Right cardiac atrium (tissue), 5 donors: ENCODE results near the gene ATXN1. TPM values are rescaled to one million over a fixed set of nuclear protein-coding genes. Genes with fewer than 3 reads are reported as not detected.

Experiments used
- ATAC-seq, 2 donors: fragments of 200-7000 bp; cut with Tn5 transposase; one replicate each; pipeline versions ENCODE4 v1.8.0 to v1.9.1; 2020; ENCODE audit warnings: moderate library complexity in 2 of 2, mild to moderate bottlenecking in 1 of 2
- DNase-seq, 3 donors: peaks; one replicate each; pipeline ENCODE4 v3.0.0-alpha.2; 2020
- H3K27ac ChIP-seq: one replicate; pipeline ENCODE4 v1.5.1; 2013; ENCODE audit warnings: mild to moderate bottlenecking, low read length, control low read depth, moderate library complexity
- H3K27me3 ChIP-seq: one replicate; pipeline ENCODE4 v1.6.1; 2013; ENCODE audit not compliant: control insufficient read depth, insufficient read depth
- H3K4me1 ChIP-seq: one replicate; pipeline ENCODE4 v1.6.1; 2013; ENCODE audit warnings: low read length; ENCODE audit not compliant: control insufficient read depth, insufficient read depth
- H3K4me3 ChIP-seq: one replicate; pipeline ENCODE4 v1.5.1; 2013; ENCODE audit warnings: low read length, control low read depth
- H3K9me3 ChIP-seq: one replicate; pipeline ENCODE4 v1.6.1; 2013; ENCODE audit warnings: low read length; ENCODE audit not compliant: control insufficient read depth
- WGBS: extraction: QIAGEN DNeasy Blood & Tissue Kit; methylation state at CpG from one replicate; pipeline ENCODE4 v1.1.7; 2013; 5-methylcytosine and 5-hydroxymethylcytosine counted together
- intact Hi-C, 4 donors: fragments of 100-400 bp; cut with DNase I; formaldehyde crosslinking; loops; one replicate each; pipeline versions ENCODE4 v1.11.0 to v1.14.0; 2022 to 2023
- polyA plus RNA-seq: library from polyadenylated mRNA; stranded (reverse); fragments of 200-250 nt; gene quantifications from one replicate; pipeline ENCODE4 v1.2.3, GENCODE V29; 2013
- total RNA-seq, 4 donors: library from RNA; stranded (reverse); fragmentation: NEBNext Ultra II Directional; extraction: Animal tissue kit (Norgen Biotek cat#: 25700); gene quantifications; one replicate each; pipeline ENCODE4 v1.2.1, GENCODE V29; 2021
- donor health status: healthy with polysubstance abuse.
- donor health status: DM: no; HTN: yes; CAD: no.
- donor health status: DM: no; HTN: no; CAD: no.
- donor health status: DM: no; HTN: yes; CAD: no; lungs with severe emphysema.
- donor health status: DM: yes; HTN: yes; CAD: no.

The ATXN1 gene
- total and polyA plus RNA-seq, 5 donors = 11.8 to 50.7 (median 47.6) TPM

DNA sequence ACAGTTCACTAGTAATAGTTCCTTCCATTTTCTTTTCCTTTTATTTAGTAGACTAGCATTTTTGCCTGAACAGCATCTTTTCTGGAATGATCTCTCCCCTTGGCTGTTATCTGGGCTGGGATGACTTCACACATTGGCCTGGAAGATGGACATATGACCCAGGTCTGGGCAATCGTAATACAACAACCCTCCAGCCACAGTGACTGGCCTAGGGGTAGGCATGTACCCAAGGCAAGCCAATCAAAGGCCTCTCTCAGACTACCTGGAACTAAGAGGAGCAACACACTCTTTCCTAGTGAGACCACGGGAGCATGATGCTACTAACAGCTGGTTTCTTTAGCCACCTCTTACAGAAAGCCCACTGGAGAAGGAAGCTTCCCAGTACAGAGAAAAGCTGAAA is 270.6 kb downstream of the ATXN1 start:
- H3K27me3 ChIP-seq = no peaks in the 10 kb centered on the region
- no peaks in the 10 kb centered on the region for H3K9me3 ChIP-seq
- no peak overlapping the region for H3K27ac ChIP-seq
- H3K4me3 ChIP-seq = no peak overlapping the region
- no peak for DNase-seq
- no peaks in the 10 kb centered on the region for H3K4me1 ChIP-seq
- WGBS = 72% methylated on average over 2 of the region's 2 CpGs
- no peak for ATAC-seq
- intact Hi-C loops = loop anchor here in 1 of 4 donors (10.0 kb wide), 1 partner anchor 156 kb away; no protein-coding TSS in a partner anchor

DNA sequence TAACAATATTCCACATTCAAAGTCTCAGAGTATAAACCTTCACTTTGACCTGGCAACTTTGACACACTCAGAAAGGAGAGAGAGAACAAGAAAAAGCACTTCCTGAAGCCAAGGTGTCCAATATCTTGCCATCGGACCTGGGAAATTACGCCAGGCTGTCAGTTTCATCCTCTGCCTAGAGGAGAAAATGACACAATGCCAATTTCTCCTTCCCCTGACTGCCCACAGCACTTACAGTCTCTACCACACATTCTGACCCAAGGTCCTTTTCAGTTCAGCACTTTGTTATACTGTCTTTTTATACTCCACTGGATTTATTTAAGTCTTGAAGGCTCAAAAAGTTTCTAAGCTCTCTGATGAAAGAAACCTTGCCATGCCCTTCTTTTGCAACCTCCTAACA is 272.4 kb downstream of the ATXN1 start:
- no peak overlapping the region for H3K4me3 ChIP-seq
- no peaks in the 10 kb centered on the region for H3K4me1 ChIP-seq
- DNase-seq (no peak), ATAC-seq (no peak)
- WGBS = 49% methylated on average over 2 of the region's 2 CpGs
- no peaks in the 10 kb centered on the region for H3K27me3 ChIP-seq
- no peak overlapping the region for H3K27ac ChIP-seq
- no peaks in the 10 kb centered on the region for H3K9me3 ChIP-seq
- intact Hi-C loops = no loop called here

DNA sequence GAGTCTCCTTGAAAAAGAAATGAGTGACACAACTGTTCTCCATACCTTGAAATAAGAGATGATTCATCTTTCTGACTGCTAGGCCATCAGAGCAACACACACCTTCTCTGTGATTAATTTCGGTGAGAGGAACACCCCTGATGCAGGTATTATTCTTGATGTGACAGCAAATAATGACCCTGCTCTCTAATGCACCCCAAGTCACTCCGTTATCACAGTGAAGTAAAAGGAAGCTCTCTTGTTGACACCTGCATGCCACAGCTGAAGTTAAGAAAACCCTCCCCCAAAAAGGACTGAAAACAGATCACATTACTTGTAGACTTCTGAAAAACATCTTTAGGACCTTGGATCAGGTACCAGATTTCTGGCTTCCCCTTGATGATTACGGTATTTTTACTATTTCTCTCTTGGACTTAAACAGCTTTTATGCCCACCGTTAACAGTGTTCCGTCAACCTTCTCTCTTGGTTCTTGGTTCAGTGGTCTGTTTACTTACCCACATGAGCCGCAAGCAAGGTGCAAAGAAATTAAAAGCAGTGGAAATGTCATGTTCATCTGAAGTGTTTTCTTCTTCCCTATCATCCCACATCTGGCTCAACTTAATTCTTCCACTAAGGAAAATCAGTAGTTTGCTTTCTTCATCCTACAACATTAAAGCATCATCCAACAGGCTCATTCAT is 273.1 kb downstream of the ATXN1 start:
- Histone ChIP-seq H3K9me3 (no peaks in the 10 kb centered on the region), H3K4me1 (no peaks in the 10 kb centered on the region), H3K27ac (no peak overlapping the region), H3K27me3 (no peaks in the 10 kb centered on the region), H3K4me3 (no peak overlapping the region)
- no peak for DNase-seq
- intact Hi-C loops = no loop called here
- ATAC-seq = no peak
- 94% methylated on average over 6 of the region's 6 CpGs for WGBS

- no peaks in the 10 kb centered on the region for H3K9me3 ChIP-seq
- H3K4me3 ChIP-seq = no peak overlapping the region
- no peaks in the 10 kb centered on the region for H3K4me1 ChIP-seq
- 82% methylated on average over 11 of the region's 11 CpGs for WGBS
- intact Hi-C loops = no loop called here
- DNase-seq (no peak), ATAC-seq (no peak)
- H3K27ac ChIP-seq = no peak overlapping the region
- no peaks in the 10 kb centered on the region for H3K27me3 ChIP-seq
Measured at GRCh38 chr6:16486661-16487060, 274.6 kb downstream of the ATXN1 start.

DNA sequence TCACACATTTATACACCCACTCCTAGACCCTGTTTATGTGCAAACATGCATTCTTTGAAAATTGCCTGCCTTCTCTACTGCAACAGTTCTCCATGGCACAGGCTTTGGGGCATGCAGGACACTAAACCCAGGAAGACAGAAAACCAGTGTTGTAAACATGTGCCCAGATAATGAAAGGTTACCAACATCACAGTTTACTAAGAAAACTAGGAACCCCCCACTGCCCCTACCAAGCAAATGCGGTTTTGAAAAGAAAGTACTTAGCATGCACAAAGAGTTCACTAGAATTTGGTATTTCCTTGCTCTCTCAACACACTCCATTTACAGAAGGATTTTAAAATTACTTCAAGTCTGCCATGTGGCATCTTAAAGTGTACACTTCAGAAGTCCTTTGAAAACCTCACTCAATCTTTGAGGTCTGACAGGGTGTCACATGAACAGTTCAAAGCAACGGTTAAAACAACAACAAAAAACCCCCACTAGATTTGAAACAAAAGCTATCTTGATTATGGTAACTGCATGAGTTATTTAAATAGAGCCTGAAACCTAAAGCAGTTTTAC is 277.9 kb downstream of the ATXN1 start:
- no peak for DNase-seq
- no peak overlapping the region for H3K4me3 ChIP-seq
- ATAC-seq = no peak
- H3K4me1 ChIP-seq = no peaks in the 10 kb centered on the region
- 73% methylated on average over 2 of the region's 2 CpGs for WGBS
- no peaks in the 10 kb centered on the region for H3K27me3 ChIP-seq
- H3K27ac ChIP-seq = no peak overlapping the region
- H3K9me3 ChIP-seq = no peaks in the 10 kb centered on the region
- intact Hi-C loops = no loop called here

DNA sequence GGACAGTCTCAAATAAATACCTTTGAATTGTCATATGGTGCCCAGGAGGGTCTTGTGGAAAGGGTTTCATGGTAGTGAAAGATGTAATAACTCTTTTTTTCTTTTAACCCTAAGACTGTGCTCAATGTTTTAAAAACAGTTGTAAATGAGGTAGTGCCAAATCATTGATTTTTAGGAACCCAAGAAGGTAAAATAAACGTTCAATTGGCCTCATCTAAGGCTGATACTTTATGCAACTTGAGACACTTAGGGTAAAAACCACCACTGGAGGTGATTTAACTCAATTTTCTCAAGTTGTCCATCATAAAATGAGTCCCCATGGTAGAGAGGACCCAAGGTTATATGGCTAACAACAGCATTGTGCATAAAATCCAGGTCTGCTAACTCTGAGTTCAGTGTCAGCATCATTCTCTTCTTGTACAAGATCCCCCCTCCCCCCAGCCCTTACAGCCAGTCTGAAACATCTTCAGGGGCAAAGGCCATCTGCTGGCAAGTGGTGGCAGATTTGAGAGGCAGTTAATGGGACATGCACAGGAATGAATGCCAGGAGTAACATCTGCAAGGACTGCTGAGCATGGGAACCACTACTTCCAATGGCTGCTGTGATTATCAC is 278.5 kb downstream of the ATXN1 start:
- Histone ChIP-seq H3K27ac (no peak overlapping the region), H3K9me3 (no peaks in the 10 kb centered on the region), H3K4me1 (no peaks in the 10 kb centered on the region), H3K27me3 (no peaks in the 10 kb centered on the region), H3K4me3 (no peak overlapping the region)
- no peak for DNase-seq
- ATAC-seq = no peak
- WGBS = 89% methylated on average over 1 of the region's 1 CpG
- intact Hi-C loops = no loop called here

- Histone ChIP-seq H3K27ac (no peak overlapping the region), H3K4me1 (peaks cover 4% of the 10 kb centered on the region), H3K9me3 (no peaks in the 10 kb centered on the region), H3K4me3 (no peak overlapping the region), H3K27me3 (no peaks in the 10 kb centered on the region)
- DNase-seq (no peak), ATAC-seq (no peak)
- intact Hi-C loops = no loop called here
- WGBS = 77% methylated on average over 3 of the region's 3 CpGs
Measured at GRCh38 chr6:16481697-16482399, 279.4 kb downstream of the ATXN1 start.

DNA sequence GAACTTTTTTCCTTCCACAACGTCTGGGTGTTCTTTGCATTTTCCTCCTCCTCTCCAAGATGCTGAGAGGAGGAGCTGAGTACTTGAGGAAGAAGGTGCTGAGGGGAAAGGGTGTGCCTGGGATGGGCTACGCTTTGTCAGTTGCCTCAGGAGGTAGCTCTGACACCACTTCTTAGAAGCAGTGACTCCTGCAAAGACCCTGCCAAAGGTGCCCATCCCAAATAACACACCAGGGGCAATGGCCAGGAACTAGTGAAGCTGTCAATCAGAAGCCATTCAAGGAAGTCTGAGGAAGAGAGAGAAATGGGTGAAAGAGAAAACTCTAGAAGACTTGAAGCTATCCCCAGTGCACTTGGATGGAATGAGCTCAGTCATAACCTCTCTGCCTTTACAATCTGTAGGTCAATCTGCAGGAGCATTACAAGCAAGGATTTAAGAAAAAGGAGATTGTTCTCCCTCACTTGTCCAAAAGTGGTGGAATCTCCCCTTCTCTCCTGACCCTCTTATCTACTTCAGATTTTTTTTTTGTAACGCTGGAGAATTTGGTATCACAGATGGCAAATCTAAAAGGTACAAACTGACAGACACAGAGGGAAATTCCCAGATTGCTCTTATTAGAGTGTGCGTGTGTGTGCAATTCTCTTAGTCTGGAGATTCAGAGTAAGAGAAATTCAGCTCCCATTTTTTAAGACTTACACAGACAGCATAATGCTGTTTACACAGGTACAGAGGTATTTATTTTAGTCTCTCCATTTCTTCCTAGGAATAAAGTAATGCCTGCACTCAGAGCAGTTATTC is 280.3 kb downstream of the ATXN1 start:
- Histone ChIP-seq H3K27ac (no peak overlapping the region), H3K9me3 (no peaks in the 10 kb centered on the region), H3K4me3 (no peak overlapping the region), H3K27me3 (no peaks in the 10 kb centered on the region), H3K4me1 (peaks cover 4% of the 10 kb centered on the region)
- intact Hi-C loops = no loop called here
- ATAC-seq (no peak), DNase-seq (no peak)
- 57% methylated on average over 4 of the region's 4 CpGs for WGBS

DNA sequence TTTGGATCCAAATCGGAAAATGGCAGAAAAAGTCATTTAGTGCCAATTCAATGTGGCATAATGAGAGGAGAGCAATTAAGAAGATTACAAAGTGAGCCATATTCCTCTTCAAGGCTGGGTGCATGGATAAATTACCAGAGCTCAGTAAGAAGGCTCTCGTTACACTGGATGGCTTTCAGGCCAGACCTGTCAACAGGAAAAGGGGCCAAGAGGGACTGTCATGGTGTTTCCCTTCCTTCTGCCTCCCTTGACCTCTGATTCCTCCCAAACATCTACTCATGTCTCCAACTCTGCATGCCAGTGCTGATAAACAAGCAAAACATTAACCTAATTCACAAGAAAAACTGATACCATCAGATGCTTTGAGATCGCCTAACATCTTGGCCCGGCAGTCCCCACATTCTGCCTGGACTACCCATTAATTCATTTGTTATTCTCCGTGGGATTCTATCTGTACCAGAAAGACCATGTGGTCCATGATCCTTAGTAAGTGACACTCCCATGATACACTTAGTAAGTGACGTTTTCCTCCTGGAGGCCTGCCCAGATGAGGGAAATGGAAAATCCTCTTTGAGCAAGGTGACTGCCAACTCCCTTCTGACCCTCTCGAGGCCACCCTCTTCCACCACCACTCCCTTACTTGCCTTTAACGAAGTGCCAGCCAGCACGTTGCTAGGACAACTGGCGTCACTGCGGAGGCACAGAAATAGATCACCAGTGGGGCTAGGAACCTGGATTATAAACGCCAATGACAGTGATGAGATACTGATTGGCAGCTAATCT is 283.7 kb downstream of the ATXN1 start:
- no peaks in the 10 kb centered on the region for H3K27me3 ChIP-seq
- ATAC-seq = peak; percentile 94 to 96
- 42% methylated on average over 12 of the region's 12 CpGs for WGBS
- no peak overlapping the region for H3K4me3 ChIP-seq
- peak overlapping the region; percentile 78 for H3K27ac ChIP-seq
- intact Hi-C loops = no loop called here
- H3K4me1 ChIP-seq = peaks cover 4% of the 10 kb centered on the region
- peak; percentile 78 to 84 (median 83) for DNase-seq
- H3K9me3 ChIP-seq = no peaks in the 10 kb centered on the region

GRCh38 chr6:16476861-16477260 is 284.4 kb downstream of the ATXN1 start:
- Histone ChIP-seq H3K9me3 (no peaks in the 10 kb centered on the region), H3K27ac (no peak overlapping the region), H3K4me3 (no peak overlapping the region), H3K27me3 (no peaks in the 10 kb centered on the region), H3K4me1 (peaks cover 4% of the 10 kb centered on the region)
- intact Hi-C loops = no loop called here
- DNase-seq (no peak), ATAC-seq (no peak)
- WGBS = 76% methylated on average over 7 of the region's 7 CpGs
